NT2/D1 (cell line): ENCODE data around the gene TAS2R1.

Source experiments
- DNase-seq: peaks from one replicate; pipeline ENCODE4 v3.0.0-alpha.2; 2011; ENCODE audit warnings: low read depth, low spot score
- H3K27me3 ChIP-seq: 2 replicates; pipeline ENCODE4 v1.6.0; 2011; ENCODE audit warnings: mild to moderate bottlenecking; ENCODE audit not compliant: insufficient read length, insufficient read depth
- H3K36me3 ChIP-seq: 2 replicates; pipeline ENCODE4 v1.6.1; 2011; ENCODE audit warnings: mild to moderate bottlenecking, low read length, mixed read lengths; ENCODE audit not compliant: insufficient read depth, insufficient read length
- H3K4me1 ChIP-seq: 2 replicates; pipeline ENCODE4 v1.5.1; 2011; ENCODE audit not compliant: insufficient read depth, insufficient read length
- H3K4me3 ChIP-seq: 2 replicates; pipeline ENCODE4 v1.5.1; 2011; ENCODE audit warnings: low read depth; ENCODE audit not compliant: insufficient read length
- H3K9ac ChIP-seq: 2 replicates; pipeline ENCODE4 v1.6.0; 2011; ENCODE audit warnings: low read depth; ENCODE audit not compliant: insufficient read length
- H3K9me3 ChIP-seq: 2 replicates; pipeline ENCODE4 v1.5.1; 2011; ENCODE audit warnings: mild to moderate bottlenecking, low read length; ENCODE audit not compliant: insufficient read depth
- SUZ12 ChIP-seq: IDR thresholded peaks from 2 replicates; pipeline ENCODE4 v1.6.1; 2011; ENCODE audit not compliant: insufficient read length, insufficient read depth; ENCODE audit errors: extremely low read depth
- YY1 ChIP-seq: IDR thresholded peaks from 2 replicates; pipeline ENCODE4 v1.6.1; 2011; ENCODE audit not compliant: insufficient read length, insufficient read depth
- ZNF274 ChIP-seq: IDR thresholded peaks from 2 replicates; pipeline ENCODE4 v1.6.1; 2011; ENCODE audit warnings: mild to moderate bottlenecking, low read depth, low read length

TAS2R1 gene

GRCh38 chr5:9655641-9656040, 25.5 kb upstream of the TAS2R1 start:
- H3K4me1 ChIP-seq, result no peaks in the 10 kb centered on the region
- H3K4me3 ChIP-seq, result no peak overlapping the region
- no peak for DNase-seq
- H3K9ac ChIP-seq, result no peak overlapping the region
- TF ChIP-seq ZNF274, result no peak
- TF ChIP-seq SUZ12, result no peak
- TF ChIP-seq YY1, result no peak
- no peaks in the 10 kb centered on the region for H3K27me3 ChIP-seq
- no peaks in the 10 kb centered on the region for H3K36me3 ChIP-seq
- H3K9me3 ChIP-seq, result no peaks in the 10 kb centered on the region

DNA sequence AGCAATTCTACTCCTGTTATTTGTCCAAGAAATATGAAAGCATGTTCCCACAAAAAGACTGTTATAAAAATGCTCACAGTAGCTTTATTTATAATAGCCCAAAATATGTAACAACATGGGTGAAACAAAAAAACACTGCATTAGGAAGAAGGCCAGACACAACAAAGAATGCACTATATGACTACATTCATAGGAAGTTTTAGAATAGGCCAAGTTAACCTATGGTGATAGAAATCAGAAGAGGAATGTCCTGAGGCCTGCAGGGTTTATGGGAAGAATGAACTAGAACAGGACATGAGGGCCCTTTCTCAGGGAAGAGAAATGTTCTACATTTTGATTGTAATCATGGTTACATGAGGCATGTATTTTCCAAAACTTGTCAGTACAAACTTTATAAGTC, 24.7 kb upstream of the TAS2R1 start:
- no peak overlapping the region for H3K9ac ChIP-seq

GRCh38 chr5:9653811-9654210, 23.7 kb upstream of the TAS2R1 start:
- no peak for TF ChIP-seq YY1
- TF ChIP-seq ZNF274, result no peak
- no peak for TF ChIP-seq SUZ12
- DNase-seq, result no peak
- H3K4me1 ChIP-seq, result no peaks in the 10 kb centered on the region
- no peak overlapping the region for H3K4me3 ChIP-seq
- H3K36me3 ChIP-seq, result no peaks in the 10 kb centered on the region
- H3K9ac ChIP-seq, result no peak overlapping the region
- H3K27me3 ChIP-seq, result no peaks in the 10 kb centered on the region
- no peaks in the 10 kb centered on the region for H3K9me3 ChIP-seq

More for the DNA sequence above, 24.7 kb upstream of the TAS2R1 start:
- no peak for DNase-seq
- Histone ChIP-seq H3K27me3 (no peaks in the 10 kb centered on the region), H3K36me3 (no peaks in the 10 kb centered on the region), H3K4me1 (no peaks in the 10 kb centered on the region), H3K4me3 (no peak overlapping the region), H3K9me3 (no peaks in the 10 kb centered on the region)
- no peak for TF ChIP-seq SUZ12
- TF ChIP-seq YY1, result no peak
- no peak for TF ChIP-seq ZNF274

DNA sequence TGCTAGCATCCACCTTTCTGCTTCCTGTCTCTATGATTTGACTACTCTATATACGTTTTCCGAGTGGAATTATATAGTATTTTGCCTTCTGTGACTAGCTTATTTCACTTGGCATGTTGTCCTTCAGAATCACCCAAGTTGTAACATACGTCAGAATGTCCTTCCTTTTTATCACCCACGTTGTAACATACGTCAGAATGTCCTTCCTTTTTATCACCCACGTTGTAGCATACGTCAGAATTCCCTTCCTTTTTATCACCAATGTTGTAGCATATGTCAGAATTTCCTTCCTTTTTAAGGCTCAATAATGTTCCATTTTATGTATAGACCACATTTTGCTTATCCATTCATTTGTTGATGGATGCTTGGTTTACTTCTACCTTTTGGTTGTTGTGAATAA, 22.9 kb upstream of the TAS2R1 start:
- no peaks in the 10 kb centered on the region for H3K36me3 ChIP-seq

GRCh38 chr5:9652295-9652694, 22.1 kb upstream of the TAS2R1 start:
- no peaks in the 10 kb centered on the region for H3K36me3 ChIP-seq
- no peaks in the 10 kb centered on the region for H3K27me3 ChIP-seq
- H3K4me3 ChIP-seq, result no peak overlapping the region
- H3K9ac ChIP-seq, result no peak overlapping the region
- TF ChIP-seq ZNF274 (no peak), YY1 (no peak), SUZ12 (no peak)
- no peaks in the 10 kb centered on the region for H3K4me1 ChIP-seq
- DNase-seq, result no peak
- H3K9me3 ChIP-seq, result no peaks in the 10 kb centered on the region

More for the DNA sequence above, 22.9 kb upstream of the TAS2R1 start:
- Histone ChIP-seq H3K4me1 (no peaks in the 10 kb centered on the region), H3K4me3 (no peak overlapping the region), H3K27me3 (no peaks in the 10 kb centered on the region), H3K9me3 (no peaks in the 10 kb centered on the region), H3K9ac (no peak overlapping the region)
- no peak for DNase-seq
- TF ChIP-seq YY1 (no peak), ZNF274 (no peak), SUZ12 (no peak)

- Histone ChIP-seq H3K9ac (no peak overlapping the region), H3K4me3 (no peak overlapping the region)
- no peak for TF ChIP-seq YY1
- no peak for TF ChIP-seq SUZ12
- TF ChIP-seq ZNF274, result no peak
These were observed 16.7 kb upstream of the TAS2R1 start for GRCh38 chr5:9646843-9647242.

DNA sequence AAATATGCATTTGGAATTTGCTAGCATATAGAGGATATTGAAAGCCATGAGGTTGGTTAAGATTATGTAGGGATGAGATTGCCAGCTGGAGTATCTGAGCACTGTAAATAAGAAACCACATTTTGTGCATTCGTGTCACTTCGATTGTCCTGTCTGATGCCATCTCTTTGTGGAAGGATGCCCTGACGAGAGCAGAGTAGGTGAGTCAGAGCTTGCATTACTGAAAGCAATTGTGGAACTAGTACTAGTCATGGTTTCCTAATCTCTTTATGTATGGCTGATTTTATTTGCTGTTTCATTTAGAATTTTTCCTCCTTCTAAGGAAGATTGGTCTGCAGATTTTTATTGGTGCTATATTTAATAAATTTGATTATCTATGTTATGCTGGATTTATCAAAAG, 14.5 kb upstream of the TAS2R1 start:
- H3K27me3 ChIP-seq, result no peaks in the 10 kb centered on the region
- no peaks in the 10 kb centered on the region for H3K4me1 ChIP-seq
- no peak overlapping the region for H3K4me3 ChIP-seq
- H3K36me3 ChIP-seq, result no peaks in the 10 kb centered on the region
- no peaks in the 10 kb centered on the region for H3K9me3 ChIP-seq
- DNase-seq, result no peak
- H3K9ac ChIP-seq, result no peak overlapping the region
- TF ChIP-seq ZNF274, result no peak
- TF ChIP-seq YY1, result no peak
- TF ChIP-seq SUZ12, result no peak

More at GRCh38 chr5:9646843-9647242, 16.7 kb upstream of the TAS2R1 start:
- H3K27me3 ChIP-seq, result no peaks in the 10 kb centered on the region
- no peak for DNase-seq
- no peaks in the 10 kb centered on the region for H3K36me3 ChIP-seq
- H3K9me3 ChIP-seq, result no peaks in the 10 kb centered on the region
- H3K4me1 ChIP-seq, result no peaks in the 10 kb centered on the region
